ENCODE results near the gene GNA15.

DNA sequence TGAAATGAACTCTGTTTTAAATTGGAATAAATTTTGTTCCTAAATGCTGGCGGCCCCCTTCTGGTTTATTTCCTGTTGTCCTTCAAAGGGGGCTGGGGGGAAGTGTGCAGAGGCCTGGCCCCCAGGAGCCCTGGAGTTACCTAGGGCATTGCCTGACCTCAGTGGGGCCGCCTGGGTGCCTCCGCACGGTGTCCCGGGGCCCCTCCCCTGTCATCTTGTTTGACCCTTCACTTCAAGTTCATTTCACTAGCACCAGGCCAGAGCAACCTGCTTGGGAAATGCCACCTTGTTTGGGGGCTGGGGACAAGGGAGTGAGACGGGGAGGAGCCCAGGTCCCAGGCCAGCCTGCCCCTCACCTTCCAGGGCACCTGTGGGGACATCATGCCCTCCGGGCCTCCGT lies 11.9 kb upstream of the GNA15 start:
- TF ChIP-seq, protein P1, sequence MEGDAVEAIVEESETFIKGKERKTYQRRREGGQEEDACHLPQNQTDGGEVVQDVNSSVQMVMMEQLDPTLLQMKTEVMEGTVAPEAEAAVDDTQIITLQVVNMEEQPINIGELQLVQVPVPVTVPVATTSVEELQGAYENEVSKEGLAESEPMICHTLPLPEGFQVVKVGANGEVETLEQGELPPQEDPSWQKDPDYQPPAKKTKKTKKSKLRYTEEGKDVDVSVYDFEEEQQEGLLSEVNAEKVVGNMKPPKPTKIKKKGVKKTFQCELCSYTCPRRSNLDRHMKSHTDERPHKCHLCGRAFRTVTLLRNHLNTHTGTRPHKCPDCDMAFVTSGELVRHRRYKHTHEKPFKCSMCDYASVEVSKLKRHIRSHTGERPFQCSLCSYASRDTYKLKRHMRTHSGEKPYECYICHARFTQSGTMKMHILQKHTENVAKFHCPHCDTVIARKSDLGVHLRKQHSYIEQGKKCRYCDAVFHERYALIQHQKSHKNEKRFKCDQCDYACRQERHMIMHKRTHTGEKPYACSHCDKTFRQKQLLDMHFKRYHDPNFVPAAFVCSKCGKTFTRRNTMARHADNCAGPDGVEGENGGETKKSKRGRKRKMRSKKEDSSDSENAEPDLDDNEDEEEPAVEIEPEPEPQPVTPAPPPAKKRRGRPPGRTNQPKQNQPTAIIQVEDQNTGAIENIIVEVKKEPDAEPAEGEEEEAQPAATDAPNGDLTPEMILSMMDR (IDR thresholded peaks at IDR 0.05 in 8 of 11, conservative IDR thresholded peaks at IDR 0.05 in 3 of 11), result no peak
- no peak for TF ChIP-seq POLR2AphosphoS5 (IDR thresholded peaks at IDR 0.05)

All from spleen (tissue), 7 donors.